NOMO-1 treated with dmso at 0.1 percent for 144 hours (cell line): ENCODE results near the gene C3orf52.

Source experiments
- DNase-seq: peaks from one replicate; lab custom pipeline; 2025; ENCODE audit not compliant: unreplicated experiment; lab: John Stamatoyannopoulos, UW

Gene C3orf52

GRCh38 chr3:112134335-112135124 is 48.3 kb downstream of the C3orf52 start:
- DNase-seq, result no peak

- DNase-seq, result no peak
Measured at GRCh38 chr3:112136046-112136445, 49.9 kb downstream of the C3orf52 start.

GRCh38 chr3:112136959-112137693 is 50.9 kb downstream of the C3orf52 start:
- peak; percentile 15 for DNase-seq

- DNase-seq, result no peak
Measured at GRCh38 chr3:112137781-112138180, 51.6 kb downstream of the C3orf52 start.

GRCh38 chr3:112138219-112138969 is 52.2 kb downstream of the C3orf52 start:
- no peak for DNase-seq

- DNase-seq, result no peak
Measured at GRCh38 chr3:112140584-112140983, 54.4 kb downstream of the C3orf52 start.

- no peak for DNase-seq
Measured at GRCh38 chr3:112141293-112141692, 55.1 kb downstream of the C3orf52 start.

- no peak for DNase-seq
Measured at GRCh38 chr3:112143251-112143650, 57.1 kb downstream of the C3orf52 start.

- DNase-seq, result no peak
Measured at GRCh38 chr3:112143689-112144088, 57.5 kb downstream of the C3orf52 start.

GRCh38 chr3:112149136-112149535 is 62.9 kb downstream of the C3orf52 start:
- no peak for DNase-seq

GRCh38 chr3:112167758-112168157 is 81.6 kb downstream of the C3orf52 start:
- no peak for DNase-seq
